HT1080 (cell line): ENCODE data around the gene TMEM63C. TPM values are rescaled to one million over a fixed set of nuclear protein-coding genes. Genes with fewer than 3 reads are reported as not detected.

Experiments used
- DNase-seq: peaks from one replicate; pipeline ENCODE4 v3.0.0-alpha.2; 2015; ENCODE audit warnings: low read depth
- total RNA-seq: library from RNA; depleted of rRNA; stranded (reverse); fragments of >200 nt; shearing (Covaris generic); gene quantifications from 2 replicates; pipeline ENCODE4 v1.2.3, GENCODE V29; 2014

Gene TMEM63C
- total RNA-seq, 1 experiment from 2014 or later, result not detected

- DNase-seq, result peak; percentile 26
Measured at GRCh38 chr14:77220246-77221017, 38.8 kb downstream of the TMEM63C start.

GRCh38 chr14:77221241-77221871 is 39.8 kb downstream of the TMEM63C start:
- no peak for DNase-seq

- DNase-seq, result no peak
Measured at GRCh38 chr14:77222546-77223225, 41.1 kb downstream of the TMEM63C start.

- no peak for DNase-seq
Measured at GRCh38 chr14:77224212-77224611, 42.6 kb downstream of the TMEM63C start.

GRCh38 chr14:77225254-77225653 is 43.7 kb downstream of the TMEM63C start:
- DNase-seq, result no peak

- no peak for DNase-seq
Measured at GRCh38 chr14:77225892-77226557, 44.4 kb downstream of the TMEM63C start.

- DNase-seq, result no peak
Measured at GRCh38 chr14:77228056-77228455, 46.5 kb downstream of the TMEM63C start.

- no peak for DNase-seq
Measured at GRCh38 chr14:77230914-77231313, 49.3 kb downstream of the TMEM63C start.

GRCh38 chr14:77231721-77232120 is 50.1 kb downstream of the TMEM63C start:
- no peak for DNase-seq

- DNase-seq, result no peak
Measured at GRCh38 chr14:77236814-77237213, 55.2 kb downstream of the TMEM63C start.

- no peak for DNase-seq
Measured at GRCh38 chr14:77238356-77238755, 56.8 kb downstream of the TMEM63C start.

- no peak for DNase-seq
Measured at GRCh38 chr14:77238996-77239395, 57.4 kb downstream of the TMEM63C start.

- no peak for DNase-seq
Measured at GRCh38 chr14:77239412-77239811, 57.8 kb downstream of the TMEM63C start.

GRCh38 chr14:77240336-77240915 is 58.8 kb downstream of the TMEM63C start:
- DNase-seq, result no peak

- no peak for DNase-seq
Measured at GRCh38 chr14:77241955-77242354, 60.4 kb downstream of the TMEM63C start.

GRCh38 chr14:77242752-77243151 is 61.2 kb downstream of the TMEM63C start:
- DNase-seq, result no peak

- DNase-seq, result no peak
Measured at GRCh38 chr14:77243853-77244252, 62.3 kb downstream of the TMEM63C start.

GRCh38 chr14:77245820-77246219 is 64.2 kb downstream of the TMEM63C start:
- no peak for DNase-seq

GRCh38 chr14:77246784-77247183 is 65.2 kb downstream of the TMEM63C start:
- no peak for DNase-seq

- DNase-seq, result peak; percentile 48
Measured at GRCh38 chr14:77248666-77249065, 67.1 kb downstream of the TMEM63C start.

- no peak for DNase-seq
Measured at GRCh38 chr14:77249286-77249685, 67.7 kb downstream of the TMEM63C start.
